Caco-2 (cell line): ENCODE results near the gene PTPA. TPM values are rescaled to one million over a fixed set of nuclear protein-coding genes. Genes with fewer than 3 reads are reported as not detected.

Source experiments
- BruUV-seq: library from RNA; stranded (reverse); fragments of 400-500 nt; replicated peaks from 2 replicates; lab custom pipeline; 2021; lab: Mats Ljungman, UMichigan
- CTCF ChIA-PET: fragments of 300-600 bp; sonication (Branson Sonifier 250); formaldehyde crosslinking; loops from one replicate; lab custom pipeline; 2022; ENCODE audit warnings: antibody characterized with exemption; lab: Charles Lee
- POLR2A ChIA-PET: fragments of 300-600 bp; sonication (Branson Sonifier 250); formaldehyde crosslinking; loops from one replicate; lab custom pipeline; 2022; ENCODE audit warnings: antibody characterized with exemption; lab: Charles Lee
- DNase-seq, 2 experiments: peaks; one replicate each; pipeline versions ENCODE4 v3.0.0 to v3.0.0-alpha.2; 2020 to 2022
- H3K27me3 ChIP-seq: replicated peaks from 2 replicates; pipeline ENCODE4 v1.6.0; 2011; ENCODE audit warnings: low read length; ENCODE audit not compliant: control insufficient read depth, insufficient read depth
- H3K36me3 ChIP-seq: 2 replicates; pipeline ENCODE4 v1.5.1; 2011; ENCODE audit warnings: low read length; ENCODE audit not compliant: control insufficient read depth, insufficient read depth
- H3K4me1 ChIP-seq: fragments of 250-450 bp; sonication (Bioruptor Pico); 2 replicates; pipeline ENCODE4 v1.5.1; 2020; ENCODE audit warnings: mild to moderate bottlenecking
- H3K4me3 ChIP-seq: 2 replicates; pipeline ENCODE4 v1.5.1; 2011; ENCODE audit warnings: low read depth, mild to moderate bottlenecking, control low read depth, low read length
- H3K9me3 ChIP-seq: fragments of 250-450 bp; sonication (Bioruptor Pico); 2 replicates; pipeline ENCODE4 v1.5.1; 2020; ENCODE audit warnings: mild to moderate bottlenecking, moderate library complexity
- H3K27ac Mint-ChIP-seq: one replicate; pipeline ENCODE4 v1.8.0; 2022; ENCODE audit warnings: mixed read lengths; ENCODE audit not compliant: unreplicated experiment
- H3K27me3 Mint-ChIP-seq: one replicate; pipeline ENCODE4 v1.8.0; 2022; ENCODE audit warnings: mixed read lengths; ENCODE audit not compliant: insufficient read depth, unreplicated experiment
- H3K36me3 Mint-ChIP-seq: one replicate; pipeline ENCODE4 v1.8.0; 2022; ENCODE audit warnings: mild to moderate bottlenecking, mixed read lengths; ENCODE audit not compliant: insufficient read depth, unreplicated experiment
- H3K4me1 Mint-ChIP-seq: one replicate; pipeline ENCODE4 v1.8.0; 2022; ENCODE audit warnings: low read depth, mixed read lengths; ENCODE audit not compliant: unreplicated experiment
- H3K4me3 Mint-ChIP-seq: one replicate; pipeline ENCODE4 v1.8.0; 2022; ENCODE audit warnings: mild to moderate bottlenecking, moderate library complexity, mixed read lengths; ENCODE audit not compliant: unreplicated experiment
- H3K9me3 Mint-ChIP-seq: one replicate; pipeline ENCODE4 v1.8.0; 2022; ENCODE audit warnings: mixed read lengths; ENCODE audit not compliant: unreplicated experiment
- intact Hi-C: fragments of 100-400 bp; cut with micrococcal nuclease; formaldehyde crosslinking; loops from one replicate; pipeline ENCODE4 v1.10.0; 2022; ENCODE audit not compliant: unreplicated experiment
- total RNA-seq: library from RNA; stranded (reverse); gene quantifications from 2 replicates; pipeline ENCODE4 v1.2.3, GENCODE V29; 2022
- TF ChIP-seq, protein P1 (sequence below), 2 experiments: fragments of 200-600 bp in 1 of 2; IDR thresholded peaks; 1 replicate in 1 of 2; 2 replicates in 1 of 2; pipeline versions ENCODE4 v1.5.1 to v1.8.0; 2011 to 2022; ENCODE audit warnings: antibody characterized with exemption in 1 of 2, control low read depth in 1 of 2, inconsistent platforms in 1 of 2, low read depth in 1 of 2, low read length in 1 of 2, mild to moderate bottlenecking in 1 of 2, moderate library complexity in 1 of 2; ENCODE audit not compliant: insufficient read depth in 1 of 2, severe bottlenecking in 1 of 2, unreplicated experiment in 1 of 2

PTPA gene
- total RNA-seq, 1 experiment from 2014 or later, result 100 TPM

DNA sequence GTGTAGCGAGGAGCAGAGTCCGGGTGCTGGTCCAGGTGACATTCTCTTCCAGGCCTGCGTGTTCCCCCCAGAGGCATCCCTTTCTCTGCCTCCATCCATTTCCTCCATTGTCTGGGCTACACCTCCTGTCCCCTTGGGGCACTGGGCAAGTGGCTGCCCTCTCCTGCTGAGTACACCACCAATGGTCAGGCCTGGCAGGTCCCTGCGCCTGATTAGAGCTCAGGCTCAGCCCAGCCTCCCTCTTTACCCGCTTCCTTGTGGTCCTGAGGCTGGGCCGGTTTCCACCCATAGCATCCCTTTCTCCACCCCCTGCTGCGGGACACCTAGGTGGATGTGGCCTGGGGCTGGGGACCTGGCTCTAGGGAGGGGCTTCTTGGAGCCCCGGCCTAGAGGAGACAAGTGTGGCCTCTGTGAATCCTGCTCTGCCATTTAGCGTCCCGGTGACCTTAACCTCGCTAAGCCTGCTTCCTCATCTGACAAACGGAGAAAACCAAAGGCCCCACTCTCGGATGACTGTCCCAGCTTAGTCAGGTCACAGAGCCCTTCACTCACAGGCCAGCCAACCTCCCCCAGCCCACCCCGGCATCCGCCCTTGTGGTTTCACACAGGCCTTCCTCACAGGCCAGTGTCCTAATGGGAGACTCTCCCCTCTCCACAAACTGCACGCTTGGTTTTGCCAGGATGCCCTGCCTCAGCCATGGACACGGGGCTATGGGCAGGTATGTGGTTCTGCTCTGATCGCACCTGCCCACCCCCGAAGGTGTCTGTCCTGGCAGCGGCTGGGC, 17.4 kb upstream of the PTPA start:
- H3K4me1 Mint-ChIP-seq, result no peaks in the 10 kb centered on the region
- no peak overlapping the region for H3K4me3 Mint-ChIP-seq
- H3K27me3 ChIP-seq, result no peaks in the 10 kb centered on the region
- DNase-seq, result no peak
- peaks cover 27% of the 10 kb centered on the region for H3K36me3 Mint-ChIP-seq
- H3K36me3 ChIP-seq, result no peaks in the 10 kb centered on the region
- H3K27me3 Mint-ChIP-seq, result no peaks in the 10 kb centered on the region
- TF ChIP-seq, protein P1, sequence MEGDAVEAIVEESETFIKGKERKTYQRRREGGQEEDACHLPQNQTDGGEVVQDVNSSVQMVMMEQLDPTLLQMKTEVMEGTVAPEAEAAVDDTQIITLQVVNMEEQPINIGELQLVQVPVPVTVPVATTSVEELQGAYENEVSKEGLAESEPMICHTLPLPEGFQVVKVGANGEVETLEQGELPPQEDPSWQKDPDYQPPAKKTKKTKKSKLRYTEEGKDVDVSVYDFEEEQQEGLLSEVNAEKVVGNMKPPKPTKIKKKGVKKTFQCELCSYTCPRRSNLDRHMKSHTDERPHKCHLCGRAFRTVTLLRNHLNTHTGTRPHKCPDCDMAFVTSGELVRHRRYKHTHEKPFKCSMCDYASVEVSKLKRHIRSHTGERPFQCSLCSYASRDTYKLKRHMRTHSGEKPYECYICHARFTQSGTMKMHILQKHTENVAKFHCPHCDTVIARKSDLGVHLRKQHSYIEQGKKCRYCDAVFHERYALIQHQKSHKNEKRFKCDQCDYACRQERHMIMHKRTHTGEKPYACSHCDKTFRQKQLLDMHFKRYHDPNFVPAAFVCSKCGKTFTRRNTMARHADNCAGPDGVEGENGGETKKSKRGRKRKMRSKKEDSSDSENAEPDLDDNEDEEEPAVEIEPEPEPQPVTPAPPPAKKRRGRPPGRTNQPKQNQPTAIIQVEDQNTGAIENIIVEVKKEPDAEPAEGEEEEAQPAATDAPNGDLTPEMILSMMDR (IDR thresholded peaks at IDR 0.05; ENCODE audit: insufficient read depth in 1 of 2, low read depth in 1 of 2, low read length in 1 of 2, severe bottlenecking in 1 of 2, unreplicated experiment in 1 of 2), result no peak
- H3K4me3 ChIP-seq, result no peak overlapping the region
- no peaks in the 10 kb centered on the region for H3K9me3 ChIP-seq
- BruUV-seq, result no TSS peak
- intact Hi-C loops, result no loop called here
- no peaks in the 10 kb centered on the region for H3K4me1 ChIP-seq
- CTCF ChIA-PET, result no interaction called here
- POLR2A ChIA-PET, result no interaction called here
- no peaks in the 10 kb centered on the region for H3K9me3 Mint-ChIP-seq
- H3K27ac Mint-ChIP-seq, result peak overlapping the region; percentile 28

DNA sequence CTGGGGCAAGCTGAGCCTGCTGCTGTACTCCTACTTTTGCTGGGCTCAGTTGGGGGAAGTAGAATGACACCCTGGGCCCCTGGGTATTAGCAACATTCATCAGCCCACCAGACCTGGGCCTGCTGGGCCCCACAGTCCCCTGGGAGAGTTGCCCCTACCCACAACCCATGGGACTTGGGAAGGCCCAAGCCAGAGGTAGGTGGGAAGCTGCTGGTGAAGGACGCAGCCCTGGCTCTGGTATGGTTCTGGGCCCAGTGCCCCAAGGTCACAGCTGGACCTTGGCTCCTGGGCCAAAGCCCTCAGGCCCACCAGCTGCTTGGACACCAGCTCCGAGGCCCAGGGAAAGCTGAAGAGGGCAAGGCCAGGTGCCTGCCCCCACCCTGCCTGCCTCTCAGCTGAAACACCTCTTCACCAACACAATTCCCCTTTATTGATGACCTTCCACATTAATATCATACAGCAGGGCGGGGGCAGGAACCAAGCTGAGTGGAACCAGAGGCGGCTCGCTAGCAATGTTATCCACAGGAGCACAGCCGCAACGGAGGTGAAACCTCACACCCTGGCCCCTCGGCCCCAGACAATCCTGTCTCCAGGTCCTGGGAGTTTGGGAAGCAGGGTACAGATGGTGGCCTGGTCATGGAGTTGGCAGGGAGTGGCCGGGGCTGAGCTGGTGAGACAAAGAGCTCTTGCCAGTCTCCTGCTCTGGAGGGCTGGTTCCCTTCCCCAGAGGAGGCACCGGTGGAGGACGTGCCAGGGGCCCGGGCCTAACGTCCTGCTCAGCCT, 16.6 kb upstream of the PTPA start:
- Mint-ChIP-seq H3K4me1 (no peaks in the 10 kb centered on the region), H3K27me3 (no peaks in the 10 kb centered on the region), H3K4me3 (no peak overlapping the region), H3K27ac (no peak overlapping the region), H3K36me3 (peaks cover 27% of the 10 kb centered on the region), H3K9me3 (no peaks in the 10 kb centered on the region)
- TF ChIP-seq, protein P1 (IDR thresholded peaks at IDR 0.05; ENCODE audit: insufficient read depth in 1 of 2, low read depth in 1 of 2, low read length in 1 of 2, severe bottlenecking in 1 of 2, unreplicated experiment in 1 of 2), result no peak
- H3K4me3 ChIP-seq, result no peak overlapping the region
- CTCF ChIA-PET, result interaction anchor here (0.6 kb wide), 1 partner anchor 246 kb away, joined by 5 read pairs; no protein-coding TSS in a partner anchor
- no peaks in the 10 kb centered on the region for H3K36me3 ChIP-seq
- no TSS peak for BruUV-seq
- no peaks in the 10 kb centered on the region for H3K9me3 ChIP-seq
- POLR2A ChIA-PET, result no interaction called here
- no peaks in the 10 kb centered on the region for H3K4me1 ChIP-seq
- peak in 1 of 2 experiments; percentile 27 for DNase-seq
- H3K27me3 ChIP-seq, result no peaks in the 10 kb centered on the region
- intact Hi-C loops, result no loop called here

DNA sequence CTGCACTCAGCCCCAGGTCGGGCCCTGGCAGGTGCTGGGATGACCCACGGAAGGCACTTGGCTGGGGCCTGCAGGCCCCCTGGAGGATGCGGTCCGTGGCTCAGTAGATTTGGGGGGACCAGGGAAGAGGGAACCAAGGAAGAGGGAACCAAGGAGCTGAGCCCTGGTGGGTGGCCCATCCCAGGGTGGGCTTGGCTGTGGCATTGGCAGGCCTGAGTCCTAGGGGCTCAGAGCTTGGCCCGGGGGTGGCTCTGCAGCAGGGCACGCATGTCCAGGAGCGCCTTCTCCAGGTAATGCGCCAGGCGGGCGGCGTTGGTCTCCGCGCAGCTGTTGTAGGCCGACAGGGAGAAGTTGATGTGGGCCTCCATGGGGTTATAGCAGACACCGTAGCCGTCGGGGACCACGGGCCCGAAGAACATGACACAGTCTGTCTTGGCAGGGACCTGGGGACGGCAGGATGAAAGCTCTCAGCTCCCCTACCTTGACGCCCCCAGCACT, 16.0 kb upstream of the PTPA start:
- Histone ChIP-seq H3K4me1 (no peaks in the 10 kb centered on the region), H3K9me3 (no peaks in the 10 kb centered on the region), H3K27me3 (no peaks in the 10 kb centered on the region), H3K4me3 (no peak overlapping the region), H3K36me3 (no peaks in the 10 kb centered on the region)
- intact Hi-C loops, result no loop called here
- Mint-ChIP-seq H3K4me1 (no peaks in the 10 kb centered on the region), H3K4me3 (no peak overlapping the region), H3K27me3 (no peaks in the 10 kb centered on the region), H3K36me3 (peaks cover 27% of the 10 kb centered on the region), H3K27ac (no peak overlapping the region), H3K9me3 (no peaks in the 10 kb centered on the region)
- DNase-seq, result peak in 1 of 2 experiments; percentile 31
- no TSS peak for BruUV-seq
- TF ChIP-seq, protein P1 (IDR thresholded peaks at IDR 0.05; ENCODE audit: insufficient read depth in 1 of 2, low read depth in 1 of 2, low read length in 1 of 2, severe bottlenecking in 1 of 2, unreplicated experiment in 1 of 2), result no peak
- ChIA-PET CTCF (interaction anchor here (0.6 kb wide), 1 partner anchor 247 kb away, joined by 5 read pairs; no protein-coding TSS in a partner anchor), POLR2A (no interaction called here)
